Retinal pigment epithelial cell (primary cell): ENCODE measurements around the gene RPP14.

Experiments used
- DNase-seq: peaks from one replicate; pipeline ENCODE4 v3.0.0-alpha.2; 2010; ENCODE audit warnings: low read depth
- H3K4me3 ChIP-seq: 2 replicates; pipeline ENCODE4 v1.5.1; 2011; ENCODE audit warnings: mild to moderate bottlenecking, low read length, control low read depth, moderate library complexity
- TF ChIP-seq, protein P1 (sequence below): conservative IDR thresholded peaks from 2 replicates; pipeline ENCODE4 v1.5.1; 2011; ENCODE audit warnings: low read depth, low read length, control low read depth, inconsistent platforms

Gene RPP14

DNA sequence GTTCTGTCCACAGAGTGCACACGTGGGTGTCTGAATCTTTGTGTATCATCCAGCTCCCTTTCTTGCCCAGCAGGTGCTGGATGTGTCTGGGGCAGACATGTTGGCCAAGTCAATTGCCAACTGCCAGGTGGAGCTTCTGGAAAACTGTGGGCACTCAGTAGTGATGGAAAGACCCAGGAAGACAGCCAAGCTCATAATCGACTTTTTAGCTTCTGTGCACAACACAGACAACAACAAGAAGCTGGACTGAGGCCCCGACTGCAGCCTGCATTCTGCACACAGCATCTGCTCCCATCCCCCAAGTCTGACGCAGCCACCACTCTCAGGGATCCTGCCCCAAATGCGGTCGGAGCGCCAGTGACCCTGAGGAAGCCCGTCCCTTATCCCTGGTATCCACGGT is 12.5 kb upstream of the RPP14 start:
- TF ChIP-seq, protein P1, sequence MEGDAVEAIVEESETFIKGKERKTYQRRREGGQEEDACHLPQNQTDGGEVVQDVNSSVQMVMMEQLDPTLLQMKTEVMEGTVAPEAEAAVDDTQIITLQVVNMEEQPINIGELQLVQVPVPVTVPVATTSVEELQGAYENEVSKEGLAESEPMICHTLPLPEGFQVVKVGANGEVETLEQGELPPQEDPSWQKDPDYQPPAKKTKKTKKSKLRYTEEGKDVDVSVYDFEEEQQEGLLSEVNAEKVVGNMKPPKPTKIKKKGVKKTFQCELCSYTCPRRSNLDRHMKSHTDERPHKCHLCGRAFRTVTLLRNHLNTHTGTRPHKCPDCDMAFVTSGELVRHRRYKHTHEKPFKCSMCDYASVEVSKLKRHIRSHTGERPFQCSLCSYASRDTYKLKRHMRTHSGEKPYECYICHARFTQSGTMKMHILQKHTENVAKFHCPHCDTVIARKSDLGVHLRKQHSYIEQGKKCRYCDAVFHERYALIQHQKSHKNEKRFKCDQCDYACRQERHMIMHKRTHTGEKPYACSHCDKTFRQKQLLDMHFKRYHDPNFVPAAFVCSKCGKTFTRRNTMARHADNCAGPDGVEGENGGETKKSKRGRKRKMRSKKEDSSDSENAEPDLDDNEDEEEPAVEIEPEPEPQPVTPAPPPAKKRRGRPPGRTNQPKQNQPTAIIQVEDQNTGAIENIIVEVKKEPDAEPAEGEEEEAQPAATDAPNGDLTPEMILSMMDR, result no peak
- no peak overlapping the region for H3K4me3 ChIP-seq
- DNase-seq, result no peak

DNA sequence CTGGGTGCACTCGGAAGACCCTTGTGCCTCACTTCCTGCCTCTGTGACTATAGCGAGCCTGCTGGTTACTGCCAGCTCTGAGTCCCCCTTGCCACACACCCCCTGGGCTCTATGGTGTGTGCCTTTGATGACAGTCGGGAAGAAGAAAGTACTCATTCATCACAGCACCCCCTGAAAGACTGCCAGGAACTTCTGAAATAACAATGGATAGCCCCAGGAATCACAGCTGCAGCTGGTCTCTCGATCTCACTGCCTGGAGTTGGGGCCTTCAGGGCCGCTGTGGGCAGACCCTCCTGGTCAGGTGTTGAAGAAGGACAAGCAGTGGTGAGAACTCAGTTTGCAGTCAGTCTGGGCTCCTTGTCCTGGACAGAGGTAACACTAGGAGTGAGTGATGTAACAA is 9.8 kb upstream of the RPP14 start:
- H3K4me3 ChIP-seq, result no peak overlapping the region
- TF ChIP-seq, protein P1, result no peak
- DNase-seq, result no peak

- TF ChIP-seq, protein P1, result no peak
- no peak for DNase-seq
- H3K4me3 ChIP-seq, result no peak overlapping the region
Observed at GRCh38 chr3:58296843-58297242, 9.2 kb upstream of the RPP14 start.

DNA sequence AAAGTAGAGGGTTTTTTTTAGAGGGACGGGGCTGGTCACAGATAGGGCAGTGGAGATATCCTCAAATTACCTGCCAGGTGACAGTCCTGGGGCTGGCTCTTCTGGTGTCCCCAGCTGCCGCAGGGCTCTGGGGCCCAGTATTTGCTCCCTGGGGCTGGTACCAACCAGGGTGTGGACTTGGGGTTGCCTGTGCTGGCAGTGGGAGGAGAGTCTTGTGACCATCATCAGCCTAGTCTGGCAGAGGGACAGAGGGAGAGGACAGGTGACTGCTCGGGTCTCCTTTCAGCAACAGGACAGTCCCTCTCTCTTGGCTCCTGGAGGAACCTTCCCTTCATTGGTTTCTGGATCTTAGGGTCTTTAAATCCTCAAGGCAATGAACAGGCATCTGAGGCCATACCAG is 7.9 kb upstream of the RPP14 start:
- DNase-seq, result no peak
- H3K4me3 ChIP-seq, result no peak overlapping the region
- TF ChIP-seq, protein P1, result no peak

DNA sequence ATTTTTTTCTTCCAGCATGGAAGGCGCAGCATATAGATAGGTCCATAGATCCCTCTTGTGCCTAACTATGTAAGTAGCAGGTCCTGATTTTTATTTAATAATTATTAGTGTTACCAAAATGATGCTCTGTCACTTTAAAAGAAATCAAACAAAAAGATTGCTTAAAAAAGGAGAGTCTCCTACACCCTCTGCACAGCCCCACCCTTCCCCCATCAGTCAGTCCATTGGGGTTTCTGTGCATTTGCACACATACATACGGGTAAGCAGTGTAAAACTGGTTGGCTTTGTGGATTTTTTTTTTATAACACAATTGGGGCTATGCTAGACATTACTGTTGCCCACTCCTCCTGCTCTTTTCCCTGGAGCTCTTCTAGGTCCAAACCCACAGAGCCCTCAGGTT is 7.0 kb upstream of the RPP14 start:
- DNase-seq, result no peak
- H3K4me3 ChIP-seq, result no peak overlapping the region
- TF ChIP-seq, protein P1, result no peak

DNA sequence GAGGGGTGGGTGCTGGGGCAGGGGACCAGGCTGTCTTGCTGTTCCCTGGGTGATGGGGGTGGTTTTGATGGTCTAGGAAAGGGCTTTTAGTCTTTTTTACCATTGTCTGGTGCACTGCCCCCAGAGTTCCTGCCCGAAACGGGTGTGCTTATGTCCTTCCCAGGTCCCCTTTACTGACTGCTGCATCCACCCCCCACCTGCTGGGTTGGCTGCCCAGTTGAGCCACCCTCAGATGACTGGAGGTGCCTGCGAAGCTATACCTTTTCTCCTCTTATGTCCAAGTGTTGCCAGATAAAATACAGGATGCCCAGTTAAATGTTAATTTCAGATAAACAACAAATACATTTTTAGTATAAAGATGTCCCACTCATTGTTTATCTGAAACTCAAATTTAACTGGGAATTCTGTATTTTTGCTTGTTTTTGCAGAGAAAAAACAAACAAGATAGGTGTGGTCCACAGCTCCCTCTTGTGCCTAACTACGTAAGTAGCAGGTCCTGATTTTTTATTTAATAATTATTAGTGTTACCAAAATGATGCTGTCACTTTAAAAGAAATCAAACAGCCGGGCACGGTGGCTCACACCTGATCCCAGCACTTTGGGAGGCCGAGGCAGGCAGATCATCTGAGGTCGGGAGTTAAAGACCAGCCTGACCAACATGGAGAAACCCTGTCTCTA is 6.1 kb upstream of the RPP14 start:
- H3K4me3 ChIP-seq, result no peak overlapping the region
- TF ChIP-seq, protein P1, result peak; percentile 62
- DNase-seq, result no peak

DNA sequence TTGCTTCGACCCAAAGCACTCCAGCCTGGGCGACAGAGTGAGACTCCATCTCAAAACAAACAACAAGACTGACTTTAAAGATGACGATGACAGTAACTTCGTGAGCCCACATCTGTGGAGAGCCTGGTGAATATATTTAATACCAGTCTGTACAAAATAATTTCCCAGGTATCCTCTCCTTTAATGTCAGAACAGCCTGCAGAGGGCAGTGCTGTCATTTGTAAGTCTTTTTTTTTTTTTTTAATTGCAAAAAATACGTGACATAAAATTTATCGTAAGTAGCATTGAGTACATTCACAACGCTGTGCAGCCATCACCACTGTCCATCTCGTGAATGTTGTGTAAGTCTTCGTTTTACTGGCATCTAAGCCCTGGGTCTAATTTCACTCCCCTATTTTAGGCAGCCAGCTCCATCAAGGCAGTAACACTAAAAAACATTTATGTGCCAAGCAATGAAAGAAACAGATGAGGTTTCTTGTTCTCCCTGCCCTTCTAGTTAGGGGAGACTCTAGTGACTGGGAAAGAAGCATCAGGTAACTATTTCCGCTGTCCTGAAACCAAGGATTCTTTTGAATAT is 1.7 kb downstream of the RPP14 start:
- peak; percentile 39 for DNase-seq
- TF ChIP-seq, protein P1, result peak; percentile 54
- H3K4me3 ChIP-seq, result peak overlapping the region; percentile 96
